NCI-H510A (cell line): ENCODE data around the gene ATRN.

Source experiments
- DNase-seq: peaks from one replicate; lab custom pipeline; 2025; lab: John Stamatoyannopoulos, UW

ATRN gene

DNA sequence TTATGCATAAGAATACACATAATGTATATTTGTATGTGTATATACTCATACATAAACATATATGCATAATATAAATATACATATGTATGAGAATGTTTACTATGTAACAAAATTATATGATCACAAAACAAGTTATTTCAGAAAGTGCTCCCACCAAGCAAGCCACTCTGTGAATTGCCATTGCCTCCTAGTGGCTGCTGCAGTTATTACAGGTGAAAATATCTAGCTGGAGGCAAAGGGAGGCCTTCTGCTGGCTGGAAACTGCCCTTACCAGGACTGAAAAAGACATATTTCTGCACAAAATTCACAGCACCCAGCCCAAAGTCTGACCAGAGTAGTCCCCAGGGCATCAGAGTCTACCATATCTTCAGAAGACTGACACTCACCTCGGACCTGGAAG is 225.4 kb downstream of the ATRN start:
- no peak for DNase-seq

DNA sequence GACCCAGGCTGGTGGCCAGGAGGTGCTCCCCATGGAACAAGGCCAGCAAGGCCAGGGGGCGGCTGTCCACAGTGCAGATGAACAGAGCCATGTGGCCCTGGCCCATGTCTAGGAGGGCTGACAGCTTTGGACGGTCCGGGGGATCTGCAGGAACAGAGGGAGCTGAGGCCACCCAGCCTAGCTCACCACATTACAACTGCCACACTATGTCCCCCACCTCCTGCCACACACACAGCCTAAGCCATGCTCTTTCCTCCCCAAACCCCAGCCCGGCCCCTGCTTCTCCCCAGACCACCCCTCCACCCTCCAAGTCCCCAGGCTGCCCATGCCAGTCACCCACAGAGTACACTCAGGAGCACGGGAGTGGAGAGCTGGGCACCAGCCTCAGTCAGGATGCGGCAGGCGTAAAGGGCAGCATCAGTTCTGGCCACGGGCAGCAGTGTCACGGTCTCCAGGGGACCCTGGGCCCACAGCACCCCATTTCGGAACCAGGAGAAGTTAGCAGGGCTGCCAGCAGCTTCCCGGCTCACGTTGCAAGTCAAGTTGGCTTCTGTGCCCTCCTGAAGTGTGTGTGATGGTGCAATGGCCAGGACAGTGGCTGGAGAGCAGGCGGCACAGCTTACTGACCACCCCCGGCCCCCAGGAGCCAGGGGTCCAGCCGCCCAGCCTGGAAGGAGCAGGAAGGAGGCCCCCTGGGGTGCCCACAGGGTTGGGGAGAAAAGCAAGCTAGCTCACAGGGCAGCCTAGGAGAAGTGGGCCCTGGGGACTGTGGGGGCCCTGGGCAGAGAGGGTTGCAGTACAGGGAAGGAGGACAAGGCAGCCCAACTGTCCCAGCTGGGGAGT is 226.1 kb downstream of the ATRN start:
- no peak for DNase-seq

GRCh38 chr20:3697588-3698305 is 226.9 kb downstream of the ATRN start:
- DNase-seq, result no peak

- no peak for DNase-seq
Observed at GRCh38 chr20:3698591-3699001, 227.8 kb downstream of the ATRN start.

- no peak for DNase-seq
Observed at GRCh38 chr20:3699037-3699436, 228.2 kb downstream of the ATRN start.
